ENCODE results near the gene TTN. TPM values are rescaled to one million over a fixed set of nuclear protein-coding genes. Genes with fewer than 3 reads are reported as not detected.

Gene TTN
- total and polyA plus RNA-seq, 2 donors (not counting 1 experiment from before 2014, with no cell fraction given): 1.7 to 46.4 TPM

- H3K9me3 ChIP-seq (ENCODE audit: control extremely low read depth in 1 of 3, control insufficient read depth in 2 of 3, insufficient read depth in 1 of 3, low read length in 2 of 3): no peaks in the 10 kb centered on the region
- TF ChIP-seq CTCF (IDR thresholded peaks at IDR 0.05) (peak; percentile 78), EZH2 (IDR thresholded peaks at IDR 0.05; ENCODE audit: borderline replicate concordance, insufficient read depth, low read depth, low read length, poor library complexity, severe bottlenecking) (no peak)
- ChIA-PET POLR2A (interaction anchor here (1.7 kb wide), 1 partner anchor 28 kb away, joined by 5 read pairs; the partner anchor contains the start of genes PJVK and PRKRA), CTCF (interaction anchor here (1.0 to 1.1 kb wide), 2 partner anchors 46 to 64 kb away, joined by 3 read pairs; no protein-coding TSS in a partner anchor)
- no peaks in the 10 kb centered on the region for H3K27me3 ChIP-seq (replicated peaks in 1 of 4; ENCODE audit: control extremely low read depth in 1 of 4, control insufficient read depth in 3 of 4, insufficient read depth in 4 of 4, low read length in 3 of 4)
- intact Hi-C loops (cut with micrococcal nuclease): loop anchor here (1.0 to 2.0 kb wide), 4 partner anchors 27 to 65 kb away; partner anchors contain the start of genes PJVK and PRKRA
- under 1% methylated on average over 53 of the region's 56 CpGs for WGBS (ENCODE audit: insufficient coverage)
- peaks cover 31% of the 10 kb centered on the region for H3K79me2 ChIP-seq (ENCODE audit: control insufficient read depth, insufficient read depth, low read length)
- H3K4me3 ChIP-seq (ENCODE audit: control extremely low read depth in 1 of 5, extremely low read depth in 1 of 5, insufficient read depth in 1 of 5, low read depth in 2 of 5, low read length in 4 of 5): peak within 1 kb of the TSS; percentile 76 to 100 (median 98)
- DNase-seq: peak; percentile 93
- peak within 1 kb of the TSS; percentile 93 for H2AFZ ChIP-seq (ENCODE audit: insufficient read depth, low read depth, low read length, poor library complexity, severe bottlenecking)
- peaks cover 17% of the 10 kb centered on the region for H4K20me1 ChIP-seq (ENCODE audit: control insufficient read depth, insufficient read depth, low read length, poor library complexity, severe bottlenecking)
- H3K36me3 ChIP-seq (replicated peaks in 1 of 2; ENCODE audit: control extremely low read depth in 1 of 2, control insufficient read depth in 1 of 2, extremely low read depth in 1 of 2, insufficient read depth in 2 of 2, low read length in 1 of 2): no peaks in the 10 kb centered on the region
- peak within 1 kb of the TSS; percentile 86 to 90 for H3K27ac ChIP-seq (ENCODE audit: low read length in 2 of 2)
- Mint-ChIP-seq H3K9me3 (ENCODE audit: insufficient read depth) (no peaks in the 10 kb centered on the region), H3K4me1 (peaks cover 41% of the 10 kb centered on the region), H3K27me3 (no peaks in the 10 kb centered on the region), H3K4me3 (peak within 1 kb of the TSS; percentile 98), H3K27ac (peak within 1 kb of the TSS; percentile 97)
- H3K4me1 ChIP-seq (ENCODE audit: control insufficient read depth in 2 of 2, insufficient read depth in 2 of 2, low read length in 2 of 2): peaks cover 32 to 34% of the 10 kb centered on the region in 2 donors
- peak within 1 kb of the TSS; percentile 94 for H3K4me2 ChIP-seq (replicated peaks; ENCODE audit: low read depth, low read length, poor library complexity, severe bottlenecking)
- peak within 1 kb of the TSS; percentile 92 for H3K9ac ChIP-seq (ENCODE audit: low read length)
- ATAC-seq (ENCODE audit: low read depth): peak; percentile 74
Measured at GRCh38 chr2:178478439-178479274, 328.6 kb downstream of the TTN start, which contains the start of gene FKBP7. TSS of gene FKBP7 (minus strand) at chr2:178478600. CDS start at chr2:178478499, 101 bp downstream.

- H3K79me2 ChIP-seq (ENCODE audit: control insufficient read depth, insufficient read depth, low read length): peaks cover 25% of the 10 kb centered on the region
- peak overlapping the region; percentile 92 for H3K9ac ChIP-seq (ENCODE audit: low read length)
- H2AFZ ChIP-seq (ENCODE audit: insufficient read depth, low read depth, low read length, poor library complexity, severe bottlenecking): peak overlapping the region; percentile 93
- no peak for ATAC-seq (ENCODE audit: low read depth)
- H3K9me3 Mint-ChIP-seq (ENCODE audit: insufficient read depth): no peaks in the 10 kb centered on the region
- H4K20me1 ChIP-seq (ENCODE audit: control insufficient read depth, insufficient read depth, low read length, poor library complexity, severe bottlenecking): peaks cover 15% of the 10 kb centered on the region
- no peak for TF ChIP-seq EZH2 (IDR thresholded peaks at IDR 0.05; ENCODE audit: borderline replicate concordance, insufficient read depth, low read depth, low read length, poor library complexity, severe bottlenecking)
- no peak for TF ChIP-seq CTCF (IDR thresholded peaks at IDR 0.05)
- H3K4me3 ChIP-seq (ENCODE audit: control extremely low read depth in 1 of 5, extremely low read depth in 1 of 5, insufficient read depth in 1 of 5, low read depth in 2 of 5, low read length in 4 of 5): peak overlapping the region; percentile 76 to 100 (median 98)
- peak overlapping the region; percentile 86 to 90 for H3K27ac ChIP-seq (ENCODE audit: low read length in 2 of 2)
- H3K36me3 ChIP-seq (replicated peaks in 1 of 2; ENCODE audit: control extremely low read depth in 1 of 2, control insufficient read depth in 1 of 2, extremely low read depth in 1 of 2, insufficient read depth in 2 of 2, low read length in 1 of 2): no peaks in the 10 kb centered on the region
- H3K4me2 ChIP-seq (replicated peaks; ENCODE audit: low read depth, low read length, poor library complexity, severe bottlenecking): peak overlapping the region; percentile 94
- H3K27me3 Mint-ChIP-seq: no peaks in the 10 kb centered on the region
- CTCF ChIA-PET: no interaction called here
- no peak for DNase-seq
- 3% methylated on average over 8 of the region's 10 CpGs for WGBS (ENCODE audit: insufficient coverage)
- H3K27ac Mint-ChIP-seq: peak overlapping the region; percentile 97
- H3K4me1 Mint-ChIP-seq: peaks cover 40% of the 10 kb centered on the region
- H3K9me3 ChIP-seq (ENCODE audit: control extremely low read depth in 1 of 3, control insufficient read depth in 2 of 3, insufficient read depth in 1 of 3, low read length in 2 of 3): no peaks in the 10 kb centered on the region
- peaks cover 32 to 34% of the 10 kb centered on the region in 2 donors for H3K4me1 ChIP-seq (ENCODE audit: control insufficient read depth in 2 of 2, insufficient read depth in 2 of 2, low read length in 2 of 2)
- peak overlapping the region; percentile 98 for H3K4me3 Mint-ChIP-seq
- intact Hi-C loops (cut with micrococcal nuclease): loop anchor here (1.0 to 2.0 kb wide), 3 partner anchors 27 to 65 kb away; partner anchors contain the start of genes PJVK and PRKRA
- POLR2A ChIA-PET: no interaction called here
- H3K27me3 ChIP-seq (replicated peaks in 1 of 4; ENCODE audit: control extremely low read depth in 1 of 4, control insufficient read depth in 3 of 4, insufficient read depth in 4 of 4, low read length in 3 of 4): no peaks in the 10 kb centered on the region
Measured at GRCh38 chr2:178478130-178478438, 329.1 kb downstream of the TTN start.

Data from B cell (primary cell).